GM12892 (cell line): ENCODE results near the gene GRPR.

Source experiments
- POLR2A ChIP-seq: IDR thresholded peaks from 2 replicates; pipeline ENCODE4 v1.6.1; 2011; ENCODE audit warnings: low read depth, low read length, control low read depth
- POLR2AphosphoS5 ChIP-seq: IDR thresholded peaks from 2 replicates; pipeline ENCODE4 v1.6.1; 2011; ENCODE audit warnings: low read depth, low read length, control low read depth

GRCh38 chrX:16138108-16138427 is 14.7 kb downstream of the GRPR start:
- TF ChIP-seq POLR2AphosphoS5 (no peak), POLR2A (no peak)
